Measurements from ENCODE around the gene CRYL1. TPM values are rescaled to one million over a fixed set of nuclear protein-coding genes. Genes with fewer than 3 reads are reported as not detected.

CRYL1 gene
- total RNA-seq, 1 experiment from 2014 or later = 6.7 TPM

GRCh38 chr13:20462921-20463320 lies 62.7 kb downstream of the CRYL1 start:
- Mint-ChIP-seq H3K4me3 (ENCODE audit: unreplicated experiment) (no peak overlapping the region), H3K9me3 (ENCODE audit: unreplicated experiment) (no peaks in the 10 kb centered on the region), H3K27me3 (ENCODE audit: insufficient read depth, unreplicated experiment) (no peaks in the 10 kb centered on the region), H3K36me3 (ENCODE audit: insufficient read depth, unreplicated experiment) (no peaks in the 10 kb centered on the region), H3K4me1 (ENCODE audit: low read depth, unreplicated experiment) (no peaks in the 10 kb centered on the region), H3K27ac (ENCODE audit: unreplicated experiment) (no peak overlapping the region)
- Histone ChIP-seq H3K36me3 (ENCODE audit: control insufficient read depth, insufficient read depth, low read length) (no peaks in the 10 kb centered on the region), H3K27me3 (replicated peaks; ENCODE audit: control insufficient read depth, insufficient read depth, low read length) (no peaks in the 10 kb centered on the region), H3K4me3 (ENCODE audit: low read depth, low read length) (no peak overlapping the region), H3K4me1 (no peaks in the 10 kb centered on the region), H3K9me3 (no peaks in the 10 kb centered on the region)
- POLR2A ChIA-PET = no interaction called here
- TF ChIP-seq CTCF (IDR thresholded peaks at IDR 0.05; ENCODE audit: insufficient read depth in 1 of 2, low read depth in 1 of 2, low read length in 1 of 2, severe bottlenecking in 1 of 2, unreplicated experiment in 1 of 2) = no peak
- DNase-seq = no peak
- intact Hi-C loops (cut with micrococcal nuclease; ENCODE audit: unreplicated experiment) = no loop called here
- no TSS peak for BruUV-seq (replicated peaks)
- CTCF ChIA-PET = no interaction called here

- H3K9me3 ChIP-seq = no peaks in the 10 kb centered on the region
- Mint-ChIP-seq H3K9me3 (ENCODE audit: unreplicated experiment) (no peaks in the 10 kb centered on the region), H3K4me3 (ENCODE audit: unreplicated experiment) (no peak overlapping the region), H3K27ac (ENCODE audit: unreplicated experiment) (no peak overlapping the region), H3K27me3 (ENCODE audit: insufficient read depth, unreplicated experiment) (no peaks in the 10 kb centered on the region), H3K4me1 (ENCODE audit: low read depth, unreplicated experiment) (no peaks in the 10 kb centered on the region), H3K36me3 (ENCODE audit: insufficient read depth, unreplicated experiment) (no peaks in the 10 kb centered on the region)
- intact Hi-C loops (cut with micrococcal nuclease; ENCODE audit: unreplicated experiment) = no loop called here
- no peaks in the 10 kb centered on the region for H3K27me3 ChIP-seq (replicated peaks; ENCODE audit: control insufficient read depth, insufficient read depth, low read length)
- H3K4me1 ChIP-seq = no peaks in the 10 kb centered on the region
- ChIA-PET POLR2A (no interaction called here), CTCF (no interaction called here)
- H3K36me3 ChIP-seq (ENCODE audit: control insufficient read depth, insufficient read depth, low read length) = no peaks in the 10 kb centered on the region
- no TSS peak for BruUV-seq (replicated peaks)
- no peak for TF ChIP-seq CTCF (IDR thresholded peaks at IDR 0.05; ENCODE audit: insufficient read depth in 1 of 2, low read depth in 1 of 2, low read length in 1 of 2, severe bottlenecking in 1 of 2, unreplicated experiment in 1 of 2)
- H3K4me3 ChIP-seq (ENCODE audit: low read depth, low read length) = no peak overlapping the region
- DNase-seq = no peak
These were observed 63.1 kb downstream of the CRYL1 start for GRCh38 chr13:20462533-20462915.

GRCh38 chr13:20461860-20462532 lies 63.7 kb downstream of the CRYL1 start:
- intact Hi-C loops (cut with micrococcal nuclease; ENCODE audit: unreplicated experiment) = no loop called here
- H3K27me3 ChIP-seq (replicated peaks; ENCODE audit: control insufficient read depth, insufficient read depth, low read length) = no peaks in the 10 kb centered on the region

More at GRCh38 chr13:20461860-20462532, 63.7 kb downstream of the CRYL1 start:
- DNase-seq = no peak
- no peaks in the 10 kb centered on the region for H3K4me1 ChIP-seq
- Mint-ChIP-seq H3K36me3 (ENCODE audit: insufficient read depth, unreplicated experiment) (no peaks in the 10 kb centered on the region), H3K27me3 (ENCODE audit: insufficient read depth, unreplicated experiment) (no peaks in the 10 kb centered on the region), H3K4me1 (ENCODE audit: low read depth, unreplicated experiment) (no peaks in the 10 kb centered on the region), H3K4me3 (ENCODE audit: unreplicated experiment) (no peak overlapping the region), H3K27ac (ENCODE audit: unreplicated experiment) (no peak overlapping the region), H3K9me3 (ENCODE audit: unreplicated experiment) (no peaks in the 10 kb centered on the region)
- ChIA-PET CTCF (no interaction called here), POLR2A (no interaction called here)
- no peaks in the 10 kb centered on the region for H3K9me3 ChIP-seq
- BruUV-seq (replicated peaks) = no TSS peak
- no peak for TF ChIP-seq CTCF (IDR thresholded peaks at IDR 0.05; ENCODE audit: insufficient read depth in 1 of 2, low read depth in 1 of 2, low read length in 1 of 2, severe bottlenecking in 1 of 2, unreplicated experiment in 1 of 2)
- H3K36me3 ChIP-seq (ENCODE audit: control insufficient read depth, insufficient read depth, low read length) = no peaks in the 10 kb centered on the region
- H3K4me3 ChIP-seq (ENCODE audit: low read depth, low read length) = no peak overlapping the region

All from Caco-2 (cell line).